Activated naive CD4-positive, alpha-beta T cell (primary cell): Measurements from ENCODE around the gene EIF1.
A peak's percentile ranks its signal among the peaks of the same experiment; 100 is the strongest.
"Not testable (repeated sequence)": the region's sequence is repeated elsewhere in the genome, so short reads cannot be mapped to it uniquely, and the experiment has no call there.

Source experiments
- DNase-seq, 4 experiments: peaks; one replicate each; lab custom pipeline; 2025; lab: John Stamatoyannopoulos, UW

Gene EIF1

DNA sequence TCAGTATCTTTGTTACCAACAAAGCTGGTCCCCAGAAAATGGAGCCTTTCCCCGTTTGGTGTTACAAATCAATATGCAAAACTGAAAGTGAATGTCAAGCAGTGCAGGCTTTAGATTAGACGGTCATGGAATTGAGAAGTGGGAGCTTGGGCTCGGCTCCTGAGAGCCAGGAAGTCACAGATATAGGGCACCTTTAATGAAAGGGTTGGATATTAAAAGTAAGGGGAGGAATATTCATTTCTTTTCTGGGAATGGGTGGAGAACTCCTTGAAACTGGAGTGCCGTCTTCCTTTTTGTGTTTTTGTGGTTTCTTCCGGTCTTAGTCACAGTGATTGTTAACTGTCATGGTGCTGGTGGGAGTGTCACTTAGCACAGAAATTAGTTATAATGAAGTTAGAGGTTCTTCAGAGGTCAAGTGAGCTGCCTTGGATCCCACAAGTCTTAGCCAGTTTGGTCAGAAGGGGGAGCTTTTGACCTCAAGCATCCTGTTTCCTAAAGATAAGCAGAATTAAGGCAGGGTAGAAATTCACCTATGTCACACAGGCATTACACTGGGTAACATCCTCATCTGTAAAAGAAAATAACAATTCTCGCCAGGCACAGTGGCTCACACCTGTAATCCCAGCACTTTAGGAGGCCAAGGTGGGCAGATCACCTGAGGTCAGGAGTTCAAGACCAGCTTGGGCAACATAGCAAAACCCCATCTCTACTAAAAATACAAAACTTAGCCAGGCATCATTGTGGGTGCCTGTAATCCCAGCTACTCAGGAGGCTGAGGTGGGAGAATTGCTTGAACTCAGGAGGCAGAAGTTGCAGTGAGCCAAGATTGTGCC is 9.6 kb upstream of the EIF1 start:
- no peak for DNase-seq

GRCh38 chr17:41679740-41680425 is 8.8 kb upstream of the EIF1 start:
- no peak for DNase-seq

GRCh38 chr17:41680426-41681040 is 8.2 kb upstream of the EIF1 start:
- DNase-seq, result no peak

- no peak for DNase-seq
These were observed 6.9 kb upstream of the EIF1 start for GRCh38 chr17:41681776-41682175.

DNA sequence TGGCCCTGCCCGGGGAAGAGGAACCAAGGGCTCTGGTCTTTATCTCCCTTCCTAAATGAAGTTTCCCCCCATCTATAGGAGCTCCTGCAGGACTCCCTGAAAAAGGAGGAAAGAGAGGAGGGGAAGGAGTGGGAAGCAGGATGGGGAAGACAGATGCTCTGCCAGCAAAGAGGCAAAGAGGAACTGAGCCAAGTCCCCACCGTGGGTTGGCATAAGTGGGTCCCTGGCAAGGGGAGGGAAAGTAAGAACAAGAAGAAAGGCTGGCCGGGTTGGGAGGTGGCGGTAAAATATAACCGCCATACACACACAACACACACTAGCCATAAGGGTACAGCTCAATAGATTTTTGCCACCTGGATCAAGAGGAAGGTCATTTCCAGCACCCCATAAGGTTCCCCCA is 6.1 kb upstream of the EIF1 start:
- no peak for DNase-seq

DNA sequence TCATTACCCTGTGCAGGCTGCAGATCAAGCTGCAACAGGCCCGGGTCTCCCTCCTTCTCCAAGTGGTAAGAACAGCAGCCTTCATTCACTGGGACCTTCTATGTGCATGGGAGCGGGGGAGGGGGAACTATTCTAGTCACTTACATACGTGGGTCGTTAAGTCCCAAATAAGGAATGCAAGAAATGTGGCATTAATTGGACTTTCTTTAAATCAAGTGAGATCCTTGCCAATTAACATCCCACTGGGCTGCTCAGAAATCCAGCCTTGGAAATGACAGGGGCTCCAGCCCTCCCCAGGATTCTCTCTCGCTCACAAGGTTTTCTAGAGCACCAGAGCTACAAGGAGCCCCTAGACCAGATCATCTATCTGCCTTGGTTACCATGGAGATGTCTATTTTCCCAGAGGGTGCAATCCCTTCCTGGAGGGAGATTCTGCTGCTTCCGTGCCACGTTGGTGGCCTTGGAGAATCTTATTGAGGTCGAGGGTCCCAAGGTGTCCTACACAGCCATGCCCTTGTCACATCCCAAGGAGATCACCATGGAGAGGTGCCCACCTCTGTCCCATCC is 5.2 kb upstream of the EIF1 start:
- DNase-seq, result no peak

DNA sequence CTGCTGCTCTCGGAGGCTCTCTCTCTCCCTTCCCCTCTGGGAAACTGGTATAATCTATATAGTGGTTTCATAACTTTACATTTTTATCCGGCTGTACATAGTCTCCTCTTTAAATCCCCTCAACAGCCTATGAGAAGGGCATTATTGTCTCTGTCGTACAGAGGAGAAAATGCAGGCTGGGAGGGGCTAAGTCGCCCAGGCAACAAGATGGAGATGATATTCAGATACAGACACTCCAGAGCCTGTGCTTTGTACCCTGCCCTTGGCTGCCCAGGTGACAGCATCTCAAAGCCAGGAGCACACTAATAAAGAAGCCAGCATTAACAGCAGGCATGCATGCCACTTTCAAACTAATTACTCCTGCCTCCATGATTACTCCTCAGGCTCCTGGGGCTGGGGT is 4.7 kb upstream of the EIF1 start:
- DNase-seq, result no peak

DNA sequence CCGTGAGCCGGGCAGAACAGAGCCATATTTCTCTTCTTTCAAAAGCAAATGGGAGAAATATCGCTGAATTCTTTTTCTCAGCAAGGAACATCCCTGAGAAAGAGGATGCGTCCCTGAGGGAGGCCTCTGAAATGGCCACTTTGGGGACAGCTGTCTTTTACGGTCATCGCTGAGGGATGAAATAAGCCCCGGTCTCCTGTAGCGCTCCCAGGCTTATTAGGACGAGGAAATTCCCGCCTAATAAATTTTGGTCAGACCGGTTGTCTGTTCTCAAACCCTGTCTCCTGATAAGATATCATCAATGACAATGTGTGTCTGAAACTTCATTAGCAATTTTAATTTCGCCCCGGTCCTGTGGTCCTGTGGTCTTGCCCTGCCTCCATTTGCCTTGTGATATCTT is 2.9 kb upstream of the EIF1 start:
- DNase-seq, result not testable (repeated sequence)

DNA sequence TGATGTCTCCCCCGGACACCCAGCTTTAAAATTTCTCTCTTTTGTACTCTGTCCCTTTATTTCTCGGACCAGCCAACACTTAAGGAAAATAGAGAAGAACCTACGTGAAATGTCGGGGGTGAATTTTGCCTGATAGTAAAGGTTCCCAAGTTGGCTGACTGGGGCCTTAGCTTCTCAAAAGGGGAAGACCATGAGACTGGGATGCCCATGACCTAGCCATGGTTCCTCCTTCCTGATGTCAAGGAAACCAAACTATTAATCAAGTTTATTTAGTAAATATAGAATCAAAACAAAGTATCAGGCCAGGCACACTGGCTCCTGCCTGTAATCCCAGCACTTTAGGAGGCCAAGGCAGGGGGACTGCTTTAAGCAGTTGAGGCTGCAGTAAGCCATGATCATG is 2.4 kb upstream of the EIF1 start:
- DNase-seq, result no peak

- peak in 3 of 4 experiments; percentile 19 to 52 (median 51) for DNase-seq
These were observed 651 bp upstream of the EIF1 start for GRCh38 chr17:41687828-41688640.

- DNase-seq, result peak in 1 of 4 experiments; percentile 17
These were observed 1.0 kb downstream of the EIF1 start for GRCh38 chr17:41689497-41690299.

DNA sequence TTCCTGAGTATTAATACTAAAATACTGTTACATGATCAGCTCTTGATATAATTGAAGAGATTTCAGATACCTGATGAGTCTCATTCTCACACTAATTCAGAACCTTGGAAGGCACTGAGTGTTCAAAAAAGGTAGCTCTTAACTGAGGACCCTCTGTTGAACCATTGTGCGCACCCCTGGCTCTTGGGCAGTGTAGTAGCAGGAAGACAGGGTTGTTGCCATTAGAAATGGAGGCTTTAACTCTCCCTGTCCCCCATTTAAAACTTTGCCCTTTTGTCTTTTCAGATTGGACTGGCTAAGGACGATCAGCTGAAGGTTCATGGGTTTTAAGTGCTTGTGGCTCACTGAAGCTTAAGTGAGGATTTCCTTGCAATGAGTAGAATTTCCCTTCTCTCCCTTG is 1.8 kb downstream of the EIF1 start:
- no peak for DNase-seq

DNA sequence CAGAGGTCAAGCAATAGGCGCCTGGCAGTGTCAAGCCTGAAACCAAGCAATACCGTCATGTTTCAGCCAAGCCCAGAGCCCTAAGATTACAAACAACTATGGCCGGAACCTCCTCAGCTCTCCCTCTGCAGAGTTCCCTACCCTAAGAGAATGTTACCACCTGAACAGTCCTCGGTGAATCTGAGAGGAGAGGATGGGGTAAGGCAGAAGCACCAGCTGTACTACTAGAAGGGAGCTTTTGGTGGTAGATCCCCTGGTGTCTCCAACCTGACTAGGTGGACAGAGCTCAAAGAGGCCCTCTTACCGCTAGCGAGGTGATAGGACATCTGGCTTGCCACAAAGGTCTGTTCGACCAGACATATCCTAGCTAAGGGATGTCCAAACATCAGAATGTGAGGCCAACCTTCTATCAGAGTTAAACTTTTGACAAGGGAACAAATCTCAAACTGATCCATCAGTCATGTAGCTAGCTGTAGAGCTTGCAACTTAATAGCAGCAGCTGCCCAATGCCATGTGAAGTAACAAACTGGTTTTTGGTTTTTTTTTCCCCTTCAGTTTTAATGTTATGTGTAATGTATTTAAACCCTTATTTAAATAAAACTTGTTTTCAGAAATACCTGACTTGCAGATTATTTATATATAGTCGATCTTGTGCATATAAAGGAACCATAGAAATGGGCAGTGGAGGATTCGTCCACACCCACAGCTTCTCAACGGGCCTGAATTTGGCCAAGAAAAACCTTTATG is 2.5 kb downstream of the EIF1 start:
- no peak for DNase-seq

DNA sequence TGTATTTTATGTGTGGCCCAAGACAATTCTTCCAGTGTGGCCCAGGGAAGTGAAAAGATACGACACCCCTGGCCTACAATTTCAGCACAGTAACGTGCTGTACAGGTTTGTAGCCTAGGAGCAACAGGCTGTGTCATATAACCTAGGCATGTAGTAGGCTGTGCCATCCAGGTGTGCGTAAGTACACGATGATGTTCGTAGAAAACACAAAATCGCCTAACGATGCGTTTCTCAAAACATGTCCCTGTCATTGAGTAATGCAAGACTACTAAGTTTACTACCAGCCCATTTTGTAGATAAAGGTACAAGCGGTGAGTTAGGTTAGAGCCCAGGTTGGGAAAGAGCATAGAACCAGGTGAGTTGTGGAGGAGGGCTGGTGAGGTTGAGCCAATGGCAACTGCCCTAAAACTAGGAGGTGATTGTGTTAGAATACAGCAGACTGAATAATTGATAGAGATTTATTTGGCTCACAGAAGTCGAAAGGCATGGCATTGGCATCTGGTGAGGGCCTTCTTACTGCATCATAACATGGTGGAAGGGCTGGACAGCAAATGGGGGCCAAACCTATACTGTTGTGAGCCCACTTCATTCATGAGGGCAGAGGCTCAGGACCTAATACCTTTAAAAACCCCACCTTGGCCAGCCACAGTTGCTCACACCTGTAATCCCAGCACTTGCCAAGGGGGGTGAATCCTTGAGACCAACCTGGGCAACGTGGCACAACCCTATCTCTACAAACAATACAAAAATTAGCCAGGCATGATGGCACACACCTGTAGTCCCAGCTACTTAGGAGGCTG is 4.2 kb downstream of the EIF1 start:
- DNase-seq, result no peak

- no peak for DNase-seq
These were observed 6.5 kb downstream of the EIF1 start for GRCh38 chr17:41695134-41695661.

GRCh38 chr17:41695954-41696757 is 7.5 kb downstream of the EIF1 start:
- DNase-seq, result peak; percentile 16 to 60 (median 50)

DNA sequence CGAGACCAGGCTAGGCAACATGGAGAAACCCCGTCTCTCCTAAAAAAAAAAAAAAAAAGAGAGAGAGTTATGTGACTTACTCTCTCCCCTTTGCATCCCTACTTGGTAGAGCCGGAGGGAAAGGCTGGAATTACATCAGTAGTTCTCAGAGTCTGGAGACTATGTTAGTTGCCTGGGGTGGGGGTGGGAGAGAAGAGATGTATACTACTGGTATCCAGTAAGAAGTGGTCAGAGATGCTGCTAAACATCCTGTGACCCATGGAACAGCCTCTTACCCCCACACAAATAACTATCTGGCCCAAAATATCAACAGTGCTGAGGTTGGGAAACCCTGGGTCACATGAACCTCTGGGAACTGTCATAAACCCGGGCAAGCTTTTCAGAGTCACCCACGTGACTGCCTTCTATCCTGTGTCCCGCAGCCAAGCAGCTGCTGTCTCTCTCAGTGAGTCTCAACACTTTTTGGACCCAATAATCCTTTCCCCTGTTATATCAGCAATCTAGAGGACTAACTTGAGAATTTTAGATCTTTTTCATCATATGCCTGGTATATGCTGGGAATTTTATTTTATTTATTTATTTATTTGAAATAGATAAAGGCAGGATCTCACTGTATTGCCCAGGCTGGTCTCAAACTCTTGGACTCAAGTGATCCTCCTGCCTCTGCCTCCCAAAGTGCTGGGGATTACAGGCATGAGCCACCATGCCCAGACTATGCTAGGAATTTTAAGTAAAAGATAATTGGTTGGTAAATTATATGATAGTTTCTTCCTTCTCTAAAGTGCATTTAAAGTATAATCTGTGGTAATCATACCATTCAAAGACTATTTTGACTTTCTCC is 8.7 kb downstream of the EIF1 start:
- no peak for DNase-seq
